IMR-90 (cell line): ENCODE measurements around the gene ARMC5. TPM values are rescaled to one million over a fixed set of nuclear protein-coding genes. Genes with fewer than 3 reads are reported as not detected.

Experiments used
- ATAC-seq: fragments of 200-7000 bp; cut with Tn5 transposase; 2 replicates; pipeline ENCODE4 v1.9.1; 2020; ENCODE audit warnings: low read depth, mild to moderate bottlenecking, moderate library complexity
- BruUV-seq: library from RNA; stranded (reverse); fragments of 400-500 nt; replicated peaks from 2 replicates; lab custom pipeline; 2021; lab: Mats Ljungman, UMichigan
- CTCF ChIA-PET: fragments of 300-600 bp; formaldehyde crosslinking; extraction: SDS; loops from one replicate; lab custom pipeline; 2021; ENCODE audit warnings: antibody characterized with exemption; lab: Yijun Ruan, JAX
- POLR2A ChIA-PET: fragments of 300-600 bp; sonication (Branson Sonifier 250); formaldehyde crosslinking; loops from one replicate; lab custom pipeline; 2022; ENCODE audit warnings: antibody characterized with exemption; ENCODE audit not compliant: unreplicated experiment; lab: Charles Lee
- DNase-seq: peaks from one replicate; pipeline ENCODE4 v3.0.0; 2013
- H2AFZ ChIP-seq: replicated peaks from 2 replicates; pipeline ENCODE3; 2013; ENCODE audit warnings: low read length, mild to moderate bottlenecking; ENCODE audit not compliant: poor library complexity
- H2AK5ac ChIP-seq: 2 replicates; pipeline ENCODE4 v1.6.1; 2013; ENCODE audit warnings: low read depth, low read length, inconsistent platforms
- H2AK9ac ChIP-seq: replicated peaks from 2 replicates; pipeline ENCODE3; 2013; ENCODE audit warnings: mild to moderate bottlenecking, low read depth, low read length, moderate library complexity; ENCODE audit not compliant: poor library complexity
- H2BK120ac ChIP-seq: 2 replicates; pipeline ENCODE4 v1.6.1; 2013; ENCODE audit warnings: low read depth, low read length, inconsistent platforms
- H2BK15ac ChIP-seq: 3 replicates; pipeline ENCODE4 v1.6.1; 2013; ENCODE audit warnings: low read depth, low read length, inconsistent platforms
- H2BK20ac ChIP-seq: 2 replicates; pipeline ENCODE4 v1.6.1; 2013; ENCODE audit warnings: low read depth, mild to moderate bottlenecking, inconsistent platforms, low read length, moderate library complexity
- H2BK5ac ChIP-seq: 2 replicates; pipeline ENCODE4 v1.6.1; 2013; ENCODE audit warnings: mild to moderate bottlenecking, low read depth, low read length, inconsistent platforms; ENCODE audit not compliant: poor library complexity, severe bottlenecking
- H3K14ac ChIP-seq: replicated peaks from 2 replicates; pipeline ENCODE4 v1.6.1; 2013; ENCODE audit warnings: low read depth, low read length, inconsistent platforms
- H3K18ac ChIP-seq: 2 replicates; pipeline ENCODE4 v1.6.1; 2013; ENCODE audit warnings: low read depth, low read length, control low read depth
- H3K23ac ChIP-seq: 2 replicates; pipeline ENCODE4 v1.6.1; 2013; ENCODE audit warnings: low read depth, low read length, inconsistent platforms
- H3K27ac ChIP-seq: 2 replicates; pipeline ENCODE4 v1.5.1; 2013; ENCODE audit warnings: mild to moderate bottlenecking, control low read depth, low read length; ENCODE audit not compliant: insufficient read depth
- H3K27me3 ChIP-seq: 2 replicates; pipeline ENCODE4 v1.6.1; 2013; ENCODE audit warnings: low read length; ENCODE audit not compliant: control insufficient read depth, insufficient read depth
- H3K36me3 ChIP-seq: 2 replicates; pipeline ENCODE4 v1.6.1; 2013; ENCODE audit warnings: low read length, mixed read lengths; ENCODE audit not compliant: control insufficient read depth, insufficient read depth
- H3K4ac ChIP-seq: 2 replicates; pipeline ENCODE4 v1.6.1; 2013; ENCODE audit warnings: low read depth, low read length, inconsistent platforms
- H3K4me1 ChIP-seq: 2 replicates; pipeline ENCODE4 v1.6.1; 2013; ENCODE audit warnings: low read length, mixed read lengths; ENCODE audit not compliant: control insufficient read depth, insufficient read depth
- H3K4me2 ChIP-seq: 2 replicates; pipeline ENCODE4 v1.6.1; 2013; ENCODE audit warnings: low read depth, mild to moderate bottlenecking, control low read depth, low read length, moderate library complexity
- H3K4me3 ChIP-seq: 2 replicates; pipeline ENCODE4 v1.5.1; 2013; ENCODE audit warnings: low read depth, mild to moderate bottlenecking, control low read depth, low read length, moderate library complexity; ENCODE audit not compliant: insufficient read depth
- H3K56ac ChIP-seq: 2 replicates; pipeline ENCODE4 v1.6.1; 2013; ENCODE audit warnings: low read length, inconsistent platforms; ENCODE audit not compliant: insufficient read depth; ENCODE audit errors: extremely low read depth
- H3K79me1 ChIP-seq, 2 experiments: 2 replicates each; pipeline ENCODE4 v1.6.1; 2013; ENCODE audit warnings: low read length in 2 of 2, inconsistent platforms in 1 of 2, low read depth in 1 of 2
- H3K9ac ChIP-seq: 2 replicates; pipeline ENCODE4 v1.6.1; 2013; ENCODE audit warnings: low read depth, low read length, control low read depth
- H3K9me1 ChIP-seq: 2 replicates; pipeline ENCODE4 v1.6.1; 2013; ENCODE audit warnings: low read length, inconsistent platforms; ENCODE audit not compliant: insufficient read depth
- H3K9me3 ChIP-seq: 2 replicates; pipeline ENCODE4 v1.6.1; 2013; ENCODE audit warnings: low read length; ENCODE audit not compliant: control insufficient read depth, insufficient read depth
- H4K20me1 ChIP-seq: 2 replicates; pipeline ENCODE4 v1.6.1; 2013; ENCODE audit warnings: low read length, inconsistent platforms; ENCODE audit not compliant: insufficient read depth
- H4K5ac ChIP-seq: 2 replicates; pipeline ENCODE4 v1.6.1; 2013; ENCODE audit warnings: mild to moderate bottlenecking, low read depth, low read length, control low read depth
- H4K8ac ChIP-seq, 2 experiments: 2 replicates each; pipeline ENCODE4 v1.6.1; 2013; ENCODE audit warnings: low read depth in 2 of 2, low read length in 2 of 2, control low read depth in 1 of 2, inconsistent platforms in 1 of 2
- H4K91ac ChIP-seq: 2 replicates; pipeline ENCODE4 v1.6.1; 2013; ENCODE audit warnings: low read depth, low read length, inconsistent platforms; ENCODE audit not compliant: insufficient read depth
- BHLHE40 ChIP-seq: fragments of 150-350 bp; IDR thresholded peaks from 2 replicates; pipeline ENCODE4 v1.6.1; 2016; ENCODE audit warnings: mild to moderate bottlenecking, low read depth, low read length
- CEBPB ChIP-seq: IDR thresholded peaks from 2 replicates; pipeline ENCODE4 v1.6.1; 2012; ENCODE audit warnings: low read depth, low read length, improper control_type of control experiment
- FOS ChIP-seq: fragments of 150-350 bp; IDR thresholded peaks from 2 replicates; pipeline ENCODE4 v1.6.1; 2016; ENCODE audit warnings: low read depth, low read length
- RCOR1 ChIP-seq: IDR thresholded peaks from 2 replicates; pipeline ENCODE4 v1.6.1; 2012; ENCODE audit warnings: mild to moderate bottlenecking, low read length, improper control_type of control experiment; ENCODE audit not compliant: insufficient replicate concordance
- SMC3 ChIP-seq: fragments of 150-350 bp; IDR thresholded peaks from 2 replicates; pipeline ENCODE4 v1.6.1; 2016; ENCODE audit warnings: low read depth, mild to moderate bottlenecking, antibody characterized with exemption, low read length, moderate library complexity
- WGBS, 2 experiments: methylation state at CpG; one replicate each; pipeline versions ENCODE4 v1.1.5 to v1.1.7; 2013; ENCODE audit warnings: missing lambda C conversion rate in 2 of 2; ENCODE audit not compliant: insufficient read length in 1 of 2; ENCODE audit errors: extremely low coverage in 2 of 2; 5-methylcytosine and 5-hydroxymethylcytosine counted together
- dilution Hi-C: fragments of 300-500 bp; cut with HindIII; formaldehyde crosslinking; loops from one replicate; pipeline ENCODE4 v1.14.3; 2018; ENCODE audit warnings: low sequenced_read_pairs; ENCODE audit not compliant: unreplicated experiment
- in situ Hi-C: fragments of 300-500 bp; cut with MboI; formaldehyde crosslinking; loops from 3 replicates; pipeline ENCODE4 v1.14.3; 2019; ENCODE audit warnings: low sequenced_read_pairs, inconsistent platforms, mixed read lengths
- intact Hi-C: fragments of 100-400 bp; cut with micrococcal nuclease; formaldehyde crosslinking; loops from 2 replicates; pipeline ENCODE4 v1.10.0; 2022
- polyA plus RNA-seq, 3 experiments: library from polyadenylated mRNA; depleted of rRNA; stranded (reverse); fragments of >200 nt; gene quantifications; 2 replicates each; pipeline ENCODE4 v1.2.3, GENCODE V29; 2012; ENCODE audit warnings: low replicate concordance in 1 of 3
- total RNA-seq: library from RNA; depleted of rRNA; stranded (reverse); fragments of >200 nt; gene quantifications from 2 replicates; pipeline ENCODE4 v1.2.3, GENCODE V29; 2012
- TF ChIP-seq, protein P1 (sequence below): fragments of 150-350 bp; IDR thresholded peaks from 2 replicates; pipeline ENCODE4 v1.6.1; 2017; ENCODE audit warnings: mild to moderate bottlenecking, antibody characterized with exemption, low read length, low read depth
- TF ChIP-seq, protein P2 (sequence below): conservative IDR thresholded peaks from 2 replicates; pipeline ENCODE4 v1.5.1; 2012; ENCODE audit warnings: mild to moderate bottlenecking, low read depth, low read length, improper control_type of control experiment

ARMC5 gene
- total and polyA plus RNA-seq, 2 of the 4 experiments (the other 2 are of a cell fraction), result 2.3 to 7.5 TPM

DNA sequence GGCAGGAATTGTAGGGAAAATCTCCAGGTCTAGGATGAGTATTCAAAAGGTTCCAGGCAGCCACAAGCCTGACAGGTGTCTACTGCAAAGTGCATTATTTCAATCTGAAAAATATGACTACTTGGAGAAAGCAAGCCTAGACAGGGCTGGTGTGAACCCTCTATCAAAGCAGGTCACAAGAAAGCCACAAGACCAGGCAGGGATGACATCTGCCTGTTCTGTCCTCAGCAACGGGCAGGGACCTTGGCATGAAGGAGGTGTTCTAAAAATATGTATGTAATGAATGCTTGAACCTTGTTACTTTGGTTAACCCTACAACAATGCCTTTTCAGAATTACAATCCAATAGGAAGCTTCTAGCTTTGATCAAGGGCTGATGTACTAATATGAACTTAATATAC is 30.0 kb upstream of the ARMC5 start:
- Histone ChIP-seq H3K36me3 (no peaks in the 10 kb centered on the region), H3K4me1 (no peaks in the 10 kb centered on the region), H3K9me1 (no peaks in the 10 kb centered on the region), H2BK20ac (no peak overlapping the region), H3K56ac (no peak overlapping the region), H3K4ac (no peak overlapping the region), H2BK5ac (no peak overlapping the region), H3K23ac (no peak overlapping the region), H2BK120ac (no peak overlapping the region), H4K91ac (no peak overlapping the region), H2BK15ac (no peak overlapping the region), H3K4me3 (no peak overlapping the region), H4K8ac (no peak overlapping the region), H3K27me3 (peaks cover 24% of the 10 kb centered on the region), H4K5ac (no peak overlapping the region), H3K4me2 (no peak overlapping the region), H3K9me3 (no peaks in the 10 kb centered on the region; the same call in 1 of the 2 replicates), H3K9ac (no peak overlapping the region), H3K18ac (no peak overlapping the region), H2AFZ (no peak overlapping the region), H3K14ac (no peak overlapping the region), H3K27ac (no peak overlapping the region), H3K79me1 (no peaks in the 10 kb centered on the region), H2AK5ac (no peak overlapping the region), H4K20me1 (no peaks in the 10 kb centered on the region), H2AK9ac (no peak overlapping the region)
- POLR2A ChIA-PET, result no interaction called here
- intact Hi-C loops, result no loop called here
- no TSS peak for BruUV-seq
- TF ChIP-seq FOS (no peak), RCOR1 (no peak), BHLHE40 (no peak), CEBPB (no peak), SMC3 (no peak)
- TF ChIP-seq, protein P1, sequence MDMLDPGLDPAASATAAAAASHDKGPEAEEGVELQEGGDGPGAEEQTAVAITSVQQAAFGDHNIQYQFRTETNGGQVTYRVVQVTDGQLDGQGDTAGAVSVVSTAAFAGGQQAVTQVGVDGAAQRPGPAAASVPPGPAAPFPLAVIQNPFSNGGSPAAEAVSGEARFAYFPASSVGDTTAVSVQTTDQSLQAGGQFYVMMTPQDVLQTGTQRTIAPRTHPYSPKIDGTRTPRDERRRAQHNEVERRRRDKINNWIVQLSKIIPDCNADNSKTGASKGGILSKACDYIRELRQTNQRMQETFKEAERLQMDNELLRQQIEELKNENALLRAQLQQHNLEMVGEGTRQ, result no peak
- TF ChIP-seq, protein P2, sequence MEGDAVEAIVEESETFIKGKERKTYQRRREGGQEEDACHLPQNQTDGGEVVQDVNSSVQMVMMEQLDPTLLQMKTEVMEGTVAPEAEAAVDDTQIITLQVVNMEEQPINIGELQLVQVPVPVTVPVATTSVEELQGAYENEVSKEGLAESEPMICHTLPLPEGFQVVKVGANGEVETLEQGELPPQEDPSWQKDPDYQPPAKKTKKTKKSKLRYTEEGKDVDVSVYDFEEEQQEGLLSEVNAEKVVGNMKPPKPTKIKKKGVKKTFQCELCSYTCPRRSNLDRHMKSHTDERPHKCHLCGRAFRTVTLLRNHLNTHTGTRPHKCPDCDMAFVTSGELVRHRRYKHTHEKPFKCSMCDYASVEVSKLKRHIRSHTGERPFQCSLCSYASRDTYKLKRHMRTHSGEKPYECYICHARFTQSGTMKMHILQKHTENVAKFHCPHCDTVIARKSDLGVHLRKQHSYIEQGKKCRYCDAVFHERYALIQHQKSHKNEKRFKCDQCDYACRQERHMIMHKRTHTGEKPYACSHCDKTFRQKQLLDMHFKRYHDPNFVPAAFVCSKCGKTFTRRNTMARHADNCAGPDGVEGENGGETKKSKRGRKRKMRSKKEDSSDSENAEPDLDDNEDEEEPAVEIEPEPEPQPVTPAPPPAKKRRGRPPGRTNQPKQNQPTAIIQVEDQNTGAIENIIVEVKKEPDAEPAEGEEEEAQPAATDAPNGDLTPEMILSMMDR, result no peak
- CTCF ChIA-PET, result interaction anchor here (1.1 to 1.2 kb wide), 2 partner anchors 12 to 23 kb away, joined by 3 read pairs; no protein-coding TSS in a partner anchor
- DNase-seq, result no peak
- in situ Hi-C loops, result no loop called here
- ATAC-seq, result no peak
- WGBS, 2 experiments, result no CpG with 5 or more reads among the region's 1 CpG
- dilution Hi-C loops, result no loop called here
